Activated T-cell treated with anti-CD3 and anti-CD28 coated beads, Interleukin-2, amount 50 U/mL, for 1 hour (primary cell): ENCODE data around the gene MRPL20.
"Not testable (repeated sequence)": the region's sequence is repeated elsewhere in the genome, so short reads cannot be mapped to it uniquely, and the experiment has no call there.

ENCODE experiments used
- DNase-seq: peaks from one replicate; pipeline ENCODE4 v3.0.0-alpha.2; 2020

MRPL20 gene

DNA sequence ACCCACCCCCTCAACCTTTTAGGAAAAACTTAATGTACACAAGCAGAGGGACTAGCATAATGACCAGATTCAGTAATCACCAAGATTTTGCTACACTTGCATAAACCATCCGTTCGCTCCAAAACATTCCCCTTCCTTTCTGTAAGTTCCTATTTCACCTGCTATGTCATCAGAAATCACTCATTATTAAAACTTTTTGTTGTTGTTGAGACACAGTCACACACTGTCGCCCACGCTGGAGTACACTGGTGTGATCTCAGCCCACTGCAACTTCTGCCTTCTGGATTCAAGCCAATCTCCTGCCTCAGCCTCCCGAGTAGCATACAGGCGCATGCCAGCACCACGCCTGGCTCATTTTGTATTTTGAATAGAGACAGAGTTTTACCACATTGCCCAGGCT, 3.4 kb downstream of the MRPL20 start:
- no peak for DNase-seq

DNA sequence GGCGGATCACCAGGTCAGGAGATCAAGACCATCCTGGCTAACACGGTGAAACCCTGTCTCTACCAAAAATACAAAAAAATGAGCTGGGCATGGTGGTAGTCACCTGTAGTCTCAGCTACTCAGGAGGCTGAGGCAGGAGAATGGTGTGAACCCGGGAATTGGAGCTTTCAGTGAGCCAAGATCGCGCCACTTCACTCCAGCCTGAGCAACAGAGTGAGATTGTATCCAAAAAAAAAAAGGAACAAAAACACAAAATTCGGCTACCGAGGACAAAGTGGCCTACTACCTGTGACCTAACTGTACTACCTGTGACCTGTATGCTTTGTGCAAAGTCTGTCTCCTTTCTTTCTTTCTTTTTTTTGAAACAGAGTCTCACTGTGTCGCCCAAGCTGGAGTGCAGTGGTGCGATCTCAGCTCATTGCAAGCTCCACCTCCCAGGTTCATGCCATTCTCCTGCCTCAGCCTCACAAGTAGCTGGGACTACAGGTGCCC, 4.1 kb downstream of the MRPL20 start:
- DNase-seq = not testable (repeated sequence)

DNA sequence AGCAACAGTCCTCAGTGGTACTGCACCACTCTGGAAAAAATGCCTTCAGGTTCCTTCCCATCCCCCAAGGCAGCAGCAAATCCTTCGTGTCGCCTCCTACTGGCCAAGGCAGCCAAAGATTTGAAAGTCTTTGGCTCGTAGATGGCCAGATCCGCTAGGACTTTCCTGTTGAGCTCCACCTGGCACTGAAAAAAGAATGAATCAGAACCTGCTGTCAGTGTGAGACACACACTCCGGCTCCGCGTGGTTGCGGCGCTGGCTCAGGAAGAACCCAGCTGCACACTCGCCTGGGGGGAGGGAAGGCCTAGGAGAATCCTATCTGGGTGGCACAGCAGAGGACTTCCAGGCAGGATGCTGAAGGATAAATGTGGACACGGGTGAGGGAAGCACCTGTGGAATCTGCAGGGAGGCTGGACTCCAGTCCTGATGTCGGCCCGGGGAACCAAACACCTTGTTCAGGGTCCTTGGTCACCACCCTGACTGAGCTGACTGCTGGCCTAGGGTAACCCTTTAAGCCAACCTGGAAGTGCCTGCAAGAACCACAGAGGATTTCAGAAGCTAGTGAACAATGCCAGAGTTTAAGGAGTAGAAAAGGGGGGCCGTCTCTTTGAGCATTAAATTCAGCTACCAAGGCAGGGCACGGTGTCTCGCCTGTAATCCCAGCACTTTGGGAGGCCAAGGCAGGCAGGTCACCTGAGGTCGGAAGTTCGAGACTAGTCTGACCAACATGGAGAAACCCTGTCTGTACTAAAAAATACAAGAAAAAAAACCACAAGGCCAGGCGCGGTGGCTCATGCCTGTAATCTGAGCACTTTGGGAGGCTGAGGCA, 4.8 kb downstream of the MRPL20 start:
- no peak for DNase-seq

DNA sequence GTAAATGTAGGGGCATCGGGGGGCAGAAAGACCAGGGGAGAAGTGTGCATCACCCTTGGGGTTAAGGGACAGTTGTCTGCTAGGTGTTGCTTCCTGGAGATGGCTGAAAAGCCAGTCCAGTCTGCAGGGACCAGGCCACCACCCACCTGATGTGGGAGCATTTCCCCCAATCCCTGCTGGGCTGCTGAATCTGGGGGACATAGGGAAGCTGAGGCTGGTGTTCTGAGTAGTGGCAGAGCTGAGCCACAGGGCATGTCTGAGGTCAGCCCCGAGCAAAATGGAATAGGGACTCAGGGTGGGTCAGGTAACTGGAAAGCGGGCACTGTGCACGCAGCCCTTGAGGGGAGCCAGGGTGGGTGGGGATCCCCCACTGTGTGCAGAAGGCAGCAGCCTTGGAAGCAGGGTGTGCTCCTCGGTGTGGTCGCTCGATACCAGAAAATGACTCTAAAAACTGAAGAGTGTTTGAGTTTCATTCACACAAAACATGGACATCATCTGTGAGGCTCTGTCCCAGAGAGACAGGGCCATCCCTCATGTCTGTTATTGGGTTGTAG, 5.6 kb downstream of the MRPL20 start:
- no peak for DNase-seq

DNA sequence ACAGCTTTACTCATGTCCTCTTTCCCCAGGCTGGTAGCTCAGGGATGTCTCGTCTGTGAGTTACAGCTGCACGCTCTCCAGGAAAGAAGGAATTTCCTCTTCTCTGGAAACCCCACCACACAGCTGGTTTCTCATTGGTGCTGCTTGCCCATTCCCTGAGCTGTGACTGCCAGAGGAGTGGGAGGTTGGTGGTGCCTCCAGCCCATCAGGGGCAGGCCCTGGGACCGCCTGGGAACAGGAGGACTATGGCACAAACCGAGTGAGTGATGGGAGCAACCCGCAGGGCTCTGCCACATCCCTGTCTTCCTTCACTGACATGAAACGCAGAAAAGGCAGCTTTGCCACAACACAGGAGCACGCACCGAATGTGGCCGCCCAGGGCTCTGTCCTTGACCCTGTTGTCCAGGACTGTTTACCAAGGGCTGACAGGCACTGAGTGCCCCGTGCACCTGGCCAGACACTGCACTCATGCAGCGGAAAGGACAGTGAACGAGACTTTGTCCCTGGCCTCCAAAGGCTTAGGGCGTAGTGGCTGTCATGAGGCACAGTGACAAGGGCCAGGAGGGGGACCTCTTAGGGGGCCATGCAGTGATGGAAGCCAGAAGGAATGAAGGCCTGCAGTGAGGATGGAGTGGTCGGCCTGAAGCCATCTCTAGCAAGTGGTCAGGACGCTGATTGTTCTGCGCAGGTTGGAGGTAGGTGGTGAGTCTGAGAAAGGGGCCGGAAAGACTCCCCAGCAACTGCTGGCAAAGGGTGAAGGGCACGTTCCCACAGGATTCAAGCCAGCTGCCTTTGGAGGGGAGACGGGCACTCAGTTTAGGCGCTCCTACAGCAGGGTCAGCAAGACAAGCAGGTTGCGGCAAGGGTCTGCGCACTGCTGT, 6.3 kb downstream of the MRPL20 start:
- no peak for DNase-seq

DNA sequence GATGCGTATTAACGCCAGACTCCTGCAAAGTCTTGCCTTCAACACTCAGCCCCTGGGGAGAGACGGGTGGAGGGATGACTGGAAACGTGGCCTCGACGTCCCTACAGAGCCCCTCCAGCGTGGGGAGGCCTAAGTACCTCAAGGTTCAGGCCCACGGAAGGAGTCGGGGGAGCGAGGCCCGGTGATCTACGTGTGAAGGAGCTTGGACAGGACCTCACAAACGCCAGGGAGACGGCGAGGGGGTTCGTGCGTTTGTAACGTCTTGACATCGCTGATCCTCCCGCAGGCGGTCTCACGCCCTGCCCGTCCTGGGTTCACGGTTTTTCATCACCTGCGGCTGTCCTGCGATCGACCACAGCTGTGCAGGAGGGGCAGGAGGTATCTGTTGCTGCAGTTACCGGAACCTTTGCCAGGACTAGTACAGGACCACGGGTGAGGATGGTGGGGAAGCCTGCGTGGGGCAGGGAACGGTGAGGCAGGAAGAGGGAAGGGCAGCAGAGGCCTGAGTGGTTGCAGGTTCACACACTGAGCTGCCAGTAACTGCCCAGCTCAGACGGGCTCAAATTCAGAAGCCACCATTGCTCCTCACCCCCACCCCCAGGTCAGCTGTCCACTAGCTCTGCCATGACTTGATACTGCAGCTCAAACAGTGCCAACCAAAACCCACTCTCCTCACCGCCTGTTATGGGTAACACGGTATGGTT, 7.1 kb downstream of the MRPL20 start:
- no peak for DNase-seq

DNA sequence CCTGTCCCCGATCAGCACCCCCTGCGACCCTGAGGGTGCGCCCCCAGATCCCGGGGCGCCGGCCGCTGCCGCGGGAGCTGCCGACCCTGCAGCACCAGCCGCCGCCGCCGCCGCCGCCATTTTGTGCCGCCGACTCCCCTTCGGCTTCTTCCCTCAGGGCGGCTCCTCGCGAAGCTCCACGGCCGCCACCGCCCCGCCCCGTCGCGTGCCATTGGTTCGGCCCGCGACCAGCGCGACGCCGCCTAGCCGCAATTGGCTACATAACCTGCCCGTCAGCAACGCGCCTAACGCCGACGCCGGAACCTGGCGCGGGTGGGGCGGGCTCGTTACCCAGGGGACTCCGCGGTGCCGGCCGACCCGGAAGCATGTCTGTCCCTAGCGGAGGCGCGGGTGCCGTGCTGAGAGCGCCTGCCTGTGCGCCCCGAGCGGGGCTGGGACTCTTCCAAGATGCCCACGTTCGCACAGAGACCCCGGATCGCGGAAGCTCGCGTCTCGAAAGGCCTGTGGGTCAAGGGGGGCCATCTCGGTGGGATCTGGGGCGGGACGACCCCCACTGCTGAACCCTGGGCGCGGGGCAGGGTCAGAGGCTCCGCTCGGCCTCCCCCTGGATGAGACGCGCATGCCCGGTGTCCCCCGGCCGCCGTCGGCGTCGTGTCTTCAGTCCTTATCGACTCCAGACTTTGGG, 7.8 kb downstream of the MRPL20 start, which contains the start of gene CCNL2:
Gene CCNL2, minus strand, starts transcription at position 149 of the 685 bp plus-strand sequence. Its CDS starts 29 bp downstream, at position 120.
- DNase-seq = peak; percentile 99

DNA sequence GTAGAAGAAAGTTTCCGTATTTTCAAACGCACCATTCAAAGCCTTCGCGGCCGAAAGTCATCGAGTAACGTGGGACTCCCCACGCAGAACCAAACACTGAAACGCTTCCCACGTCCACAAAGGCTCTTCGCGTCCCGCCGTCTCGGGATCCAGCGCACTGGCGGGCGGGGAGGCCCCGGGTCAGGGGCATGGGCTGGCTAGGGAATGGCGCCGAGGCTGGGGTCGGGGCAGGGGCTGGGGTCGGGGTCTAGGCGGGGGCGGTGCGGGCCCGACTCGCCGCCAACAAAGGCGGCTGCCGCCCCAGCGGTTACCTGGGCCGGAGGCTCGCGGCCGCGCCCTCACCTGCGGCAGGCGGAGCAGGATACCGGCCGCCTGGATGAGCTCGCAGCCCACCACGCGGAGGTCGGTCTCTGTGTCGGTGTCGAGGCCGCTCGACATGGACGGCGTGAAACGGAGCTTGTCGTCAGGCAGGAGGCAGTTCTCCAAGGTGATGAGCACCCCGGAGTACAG, 8.4 kb downstream of the MRPL20 start:
- peak; percentile 35 for DNase-seq

DNA sequence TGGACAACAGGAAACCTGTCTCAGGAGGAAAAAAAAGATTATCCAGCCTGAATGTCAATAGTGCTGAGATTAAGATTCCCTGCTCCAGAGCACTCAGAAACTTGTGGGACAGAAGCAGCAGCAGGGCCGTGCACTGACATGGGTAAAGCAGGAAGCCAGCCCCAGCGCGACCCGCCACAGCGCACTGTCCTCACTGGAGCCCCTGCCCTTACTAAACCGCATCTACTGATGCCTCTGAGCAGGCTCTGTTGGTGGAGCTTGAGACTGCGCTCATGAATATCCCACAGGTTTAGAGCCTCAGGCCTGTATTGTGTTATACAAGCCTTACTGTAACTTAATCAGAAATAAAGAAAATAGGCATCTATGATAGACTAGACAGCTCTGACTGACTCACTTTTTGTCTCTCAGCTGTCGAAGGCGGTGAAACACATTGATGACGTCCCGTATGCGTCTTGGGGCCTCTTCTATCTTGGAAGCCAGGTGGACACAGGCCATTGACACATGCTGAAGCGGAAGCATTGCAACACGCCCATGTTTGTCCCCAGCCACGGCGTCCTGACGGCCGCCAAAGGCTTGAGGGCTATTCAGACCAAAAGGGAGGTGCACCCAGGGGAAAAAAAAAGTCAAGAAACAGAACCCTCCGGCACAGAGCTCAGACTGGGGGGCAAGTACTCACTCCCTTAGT, 9.1 kb downstream of the MRPL20 start:
- no peak for DNase-seq

DNA sequence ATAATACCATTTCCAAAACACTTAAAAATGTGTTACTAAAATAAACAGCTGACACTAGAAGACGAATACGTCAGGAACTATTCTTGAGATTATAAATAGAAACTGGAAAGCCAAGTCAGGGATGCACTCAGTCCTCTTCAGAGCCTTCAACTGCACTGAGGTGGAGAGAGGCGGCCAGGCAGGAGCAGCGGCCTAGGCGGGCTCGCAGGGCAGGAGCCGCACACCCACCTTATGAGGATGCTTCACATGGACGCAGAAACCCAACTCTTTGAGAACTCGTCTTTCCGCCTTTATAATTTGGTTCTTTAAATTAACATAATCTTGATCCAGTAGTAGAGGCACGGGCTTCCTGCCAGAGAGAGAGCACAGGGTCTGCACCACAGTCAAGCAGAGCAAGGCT, 11.9 kb downstream of the MRPL20 start:
- DNase-seq = no peak

DNA sequence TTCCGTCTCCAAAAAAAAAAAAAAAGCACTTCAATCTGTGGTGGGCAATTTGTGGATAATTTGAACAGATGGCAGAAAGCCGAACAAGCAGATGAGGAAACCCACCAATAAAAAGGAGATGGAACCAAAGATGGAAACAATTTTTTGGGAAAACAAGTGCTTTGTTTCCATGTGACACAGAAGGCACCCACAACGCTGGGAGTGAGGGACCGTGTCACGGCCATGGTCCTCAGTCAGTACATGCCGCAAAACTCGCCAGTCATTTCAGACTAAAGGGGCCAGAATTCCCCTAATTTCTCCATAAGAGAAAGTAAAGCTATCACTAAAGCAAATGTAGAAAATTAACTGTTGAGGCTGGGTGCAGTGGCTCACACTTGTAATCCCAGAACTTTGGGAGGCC, 13.0 kb downstream of the MRPL20 start:
- DNase-seq = no peak

DNA sequence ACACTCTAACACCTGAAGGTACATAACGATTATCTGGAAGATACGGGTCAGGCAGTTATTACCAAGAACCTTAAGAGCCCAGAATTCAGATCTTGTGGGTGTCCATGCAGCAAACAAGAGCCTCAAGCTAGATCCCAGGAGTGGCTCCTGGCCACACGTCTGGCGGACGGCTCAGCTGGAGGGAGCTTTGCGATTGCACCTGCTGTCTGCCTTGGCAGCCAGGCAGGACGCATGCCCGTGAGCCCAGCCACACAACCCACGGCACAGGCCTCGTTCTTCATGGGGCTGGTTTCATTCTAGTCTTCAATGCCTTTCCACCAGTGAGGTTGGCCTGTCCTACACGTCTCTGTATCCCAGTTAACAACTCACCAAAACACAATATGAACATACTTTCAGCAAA, 13.7 kb downstream of the MRPL20 start:
- no peak for DNase-seq

DNA sequence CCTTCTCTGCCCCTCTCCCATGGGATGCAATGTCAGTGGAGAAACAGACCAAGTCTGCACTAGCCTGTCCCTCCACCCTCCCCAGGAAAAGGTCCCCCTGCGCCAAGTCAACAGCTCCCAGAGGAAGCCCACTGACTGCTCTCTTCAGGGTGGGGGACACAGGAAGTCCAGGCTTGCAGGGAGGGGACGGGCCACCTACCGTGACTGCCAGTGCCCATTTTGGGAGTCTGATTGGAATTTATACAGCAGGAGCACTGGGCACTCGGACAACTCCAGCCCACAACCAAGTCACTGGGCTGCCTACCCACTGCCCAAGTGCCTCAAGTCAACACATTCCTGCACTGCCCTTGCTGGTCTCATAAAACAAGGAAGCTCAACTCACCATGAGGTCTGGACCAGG, 14.1 kb downstream of the MRPL20 start:
- DNase-seq = no peak

DNA sequence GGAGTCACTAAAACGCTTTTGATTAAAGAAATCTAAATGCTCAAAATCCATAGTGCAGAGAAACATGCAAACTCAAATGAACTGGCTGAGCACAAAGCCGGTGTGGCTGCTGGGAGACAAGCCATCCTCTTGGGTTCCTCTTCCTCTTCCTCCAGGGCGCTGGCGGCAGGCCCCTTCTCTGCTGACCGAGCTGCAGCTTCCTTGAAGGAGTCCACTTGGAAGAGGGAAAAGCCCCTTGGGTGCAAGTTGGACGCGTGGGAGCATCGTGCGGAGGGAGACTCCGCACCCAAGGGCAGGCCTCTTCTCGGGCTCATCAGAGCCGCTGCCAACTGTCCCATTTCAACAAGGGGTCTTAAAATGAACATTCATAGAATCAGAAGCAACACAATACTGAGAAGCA, 15.9 kb downstream of the MRPL20 start:
- DNase-seq = no peak

DNA sequence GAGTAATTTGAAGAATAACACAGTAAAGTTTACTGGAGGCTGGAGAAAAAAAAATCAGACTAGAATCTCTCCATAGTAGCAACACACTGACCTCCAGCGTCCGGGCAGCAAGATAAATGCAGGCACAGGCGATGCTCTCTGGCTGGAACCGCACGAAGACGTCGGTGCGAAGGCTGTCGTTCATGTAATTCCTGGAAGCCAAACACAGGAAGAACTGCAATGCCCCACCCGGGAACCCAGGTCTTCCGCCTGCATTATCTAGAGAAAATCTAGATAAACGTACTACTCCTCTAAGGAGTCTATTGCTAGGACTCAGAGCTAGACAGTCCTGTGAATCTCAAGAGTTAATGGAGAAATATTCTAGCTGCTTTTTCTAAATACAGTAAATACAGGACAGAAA, 16.4 kb downstream of the MRPL20 start:
- no peak for DNase-seq

DNA sequence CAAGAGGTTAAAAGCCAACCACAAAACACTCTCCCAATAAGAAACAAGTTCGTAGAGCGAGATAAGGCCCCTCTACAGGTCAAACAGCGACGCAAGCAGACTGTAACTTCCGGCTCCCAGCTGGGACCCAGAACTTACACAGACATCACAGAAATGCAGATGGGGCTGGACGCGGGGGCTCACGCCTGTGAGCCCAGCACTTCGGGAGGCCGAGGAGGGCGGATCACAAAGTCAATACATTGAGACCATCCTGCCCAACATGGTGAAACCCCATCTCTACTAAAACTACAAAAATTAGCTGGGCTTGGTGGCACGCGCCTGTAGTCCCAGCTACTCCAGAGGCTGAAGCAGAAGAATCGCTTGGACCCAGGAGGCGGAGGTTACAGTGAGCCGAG, 19.0 kb downstream of the MRPL20 start:
- DNase-seq = no peak

DNA sequence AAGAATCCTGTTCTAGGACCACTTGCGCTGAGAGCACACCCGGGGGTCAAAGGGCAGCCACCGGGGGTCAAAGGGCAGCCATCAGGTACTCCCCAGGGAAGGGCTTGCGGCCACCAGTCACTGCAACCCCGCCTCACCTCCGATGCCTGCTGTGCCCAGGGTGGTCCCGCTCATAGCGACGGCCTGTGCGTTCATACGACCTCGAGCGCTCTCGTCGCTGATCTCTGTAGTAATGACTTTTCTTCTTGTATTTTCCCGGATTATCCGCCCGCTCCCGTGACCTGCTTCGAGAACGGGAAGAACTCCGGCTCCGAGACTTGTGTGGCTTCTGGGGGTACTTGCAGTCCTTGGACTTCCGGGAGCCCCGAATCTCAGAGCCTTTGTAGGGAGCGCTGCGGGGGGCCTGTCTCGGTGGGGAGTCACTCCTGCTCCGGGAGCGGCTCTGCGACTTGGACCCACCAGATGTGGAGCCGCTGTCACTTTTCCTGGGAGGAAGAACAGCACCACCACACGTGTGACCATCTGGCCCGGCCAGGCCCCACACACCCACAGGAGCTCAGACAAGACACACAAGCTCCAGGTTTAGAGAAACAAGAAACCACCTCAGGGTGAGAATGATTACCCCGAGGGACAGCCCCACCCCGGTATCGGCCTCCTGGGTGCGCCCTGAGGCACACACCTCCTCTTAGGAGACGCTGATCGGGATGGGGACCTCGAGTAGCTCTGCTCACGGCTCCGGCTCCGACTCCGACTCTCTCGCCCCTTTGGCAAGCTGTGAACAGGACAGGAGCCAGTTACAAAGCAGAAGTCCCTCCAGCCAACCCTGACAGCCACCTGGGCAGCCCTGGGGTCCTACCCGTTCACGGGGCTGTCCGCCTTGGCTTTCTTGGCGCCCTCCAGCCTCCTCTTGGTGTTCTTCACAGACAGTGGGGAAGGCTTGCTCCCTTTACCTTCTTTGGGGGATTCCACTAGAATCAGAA, 19.7 kb downstream of the MRPL20 start:
- DNase-seq = no peak

DNA sequence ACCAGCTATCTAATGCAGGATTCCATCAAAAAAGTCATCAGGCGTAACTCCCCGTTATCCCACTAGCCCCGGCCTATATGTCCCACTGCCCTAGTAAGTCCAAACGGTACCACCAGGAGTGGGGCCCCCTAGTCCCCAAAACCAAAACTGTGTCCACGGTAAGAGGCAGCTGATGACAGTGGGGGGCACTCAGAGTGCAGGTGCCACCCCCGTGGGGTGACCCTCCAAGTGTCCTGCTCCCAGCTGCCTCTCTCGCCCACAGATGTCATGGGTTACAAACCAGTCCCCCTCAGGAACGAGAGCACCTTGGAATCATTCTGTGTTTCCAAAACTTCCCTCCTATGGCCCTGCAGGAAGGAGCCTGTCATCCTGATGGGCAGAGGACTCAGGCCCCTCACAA, 21.2 kb downstream of the MRPL20 start:
- DNase-seq = no peak

DNA sequence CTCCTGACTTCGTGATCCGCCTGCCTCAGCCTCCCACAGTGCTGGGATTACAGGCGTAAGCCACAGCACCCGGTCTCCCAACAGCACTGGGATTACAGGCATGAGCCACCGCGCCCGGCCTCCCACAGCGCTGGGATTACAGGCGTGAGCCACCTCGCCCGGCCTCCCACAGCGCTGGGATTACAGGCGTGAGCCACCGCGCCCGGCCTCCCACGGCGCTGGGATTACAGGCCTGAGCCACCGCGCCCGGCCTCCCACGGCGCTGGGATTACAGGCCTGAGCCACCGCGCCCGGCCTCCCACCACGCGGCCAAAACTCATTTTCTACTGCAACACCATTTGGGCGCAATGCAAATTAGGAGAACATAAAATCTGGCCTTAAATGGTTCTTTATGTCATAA, 21.8 kb downstream of the MRPL20 start:
- DNase-seq = not testable (repeated sequence)

DNA sequence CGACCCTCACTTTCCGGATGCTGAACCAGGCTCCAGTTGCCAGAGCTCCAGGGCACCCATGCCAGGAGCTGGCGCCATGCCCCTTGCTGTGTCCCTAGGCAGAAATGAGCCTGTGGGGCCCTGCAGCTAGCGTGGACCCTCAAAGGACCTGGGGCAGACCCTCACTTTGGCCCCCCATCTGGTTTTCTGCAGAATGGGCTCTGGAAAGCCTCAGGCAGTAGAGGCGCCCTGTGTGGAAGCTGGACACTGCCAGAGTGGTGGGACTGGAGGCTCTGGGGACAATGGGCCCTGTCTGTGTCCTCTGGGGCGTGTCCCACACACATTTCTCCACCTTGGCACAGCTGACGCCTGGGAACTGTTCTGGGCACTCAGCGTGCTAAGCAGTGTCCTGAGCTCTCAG, 25.8 kb downstream of the MRPL20 start:
- DNase-seq = no peak
